Measurements from ENCODE around the gene HSD17B11.

GRCh38 chr4:87410157-87410556 is 19.2 kb upstream of the HSD17B11 start:
- TF ChIP-seq CTCF (conservative IDR thresholded peaks at IDR 0.05 in 1 of 2, IDR thresholded peaks at IDR 0.05 in 1 of 2; ENCODE audit: extremely low read depth in 1 of 2, insufficient read depth in 1 of 2, low read depth in 1 of 2, low read length in 2 of 2), result no peak
- no peak for TF ChIP-seq EZH2 (IDR thresholded peaks at IDR 0.05; ENCODE audit: borderline replicate concordance, low read length)
